HG02870 (cell line): Measurements from ENCODE around the gene LEMD2.

Source experiments
- ATAC-seq: cut with Tn5 transposase; IDR thresholded peaks from one replicate; pipeline ENCODE4 v1.9.1; 2021; ENCODE audit warnings: mild to moderate bottlenecking, moderate library complexity; ENCODE audit not compliant: unreplicated experiment

LEMD2 gene

DNA sequence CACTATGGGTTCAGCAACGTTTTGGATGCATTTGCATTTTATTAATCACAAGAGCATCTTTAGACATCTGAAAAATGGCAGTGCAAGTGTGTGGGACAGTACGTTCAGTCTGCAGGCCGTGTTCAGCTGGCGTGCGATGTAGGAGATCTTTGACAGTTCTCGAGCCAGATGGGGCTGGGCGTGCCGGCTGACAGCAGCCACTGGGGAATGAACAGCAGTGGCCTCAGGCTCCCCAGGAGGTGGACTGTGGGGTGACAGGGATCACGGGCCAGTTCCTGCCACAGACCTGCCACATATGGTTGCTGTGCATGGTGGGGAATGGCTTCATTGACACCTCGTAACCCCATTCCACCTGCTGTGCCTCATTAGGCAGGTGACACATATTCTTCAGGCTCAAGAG lies 31.3 kb upstream of the LEMD2 start:
- no peak for ATAC-seq

DNA sequence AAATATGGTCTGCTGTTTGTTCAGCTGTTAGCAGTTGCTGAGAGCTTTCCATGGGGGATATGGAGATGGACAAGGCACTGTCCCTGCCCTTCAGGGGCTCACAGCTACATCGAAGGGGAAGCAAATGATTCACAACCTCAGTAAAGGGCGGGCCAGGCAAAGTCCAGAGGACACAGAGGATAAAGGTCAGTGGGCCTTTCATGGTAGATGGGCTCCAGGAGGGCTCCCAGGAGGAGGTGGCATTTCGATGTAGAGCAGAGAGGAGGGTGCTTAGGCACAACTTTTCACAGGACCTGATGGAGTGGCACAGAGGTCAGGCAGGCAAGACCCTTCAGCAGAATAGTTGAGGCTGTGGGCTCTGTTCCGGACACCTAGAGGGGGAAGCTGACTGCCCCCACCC lies 30.1 kb upstream of the LEMD2 start:
- ATAC-seq = no peak

- ATAC-seq = no peak
Observed at GRCh38 chr6:33818293-33818692, 29.4 kb upstream of the LEMD2 start.

- ATAC-seq = no peak
Observed at GRCh38 chr6:33817489-33817888, 28.6 kb upstream of the LEMD2 start.

DNA sequence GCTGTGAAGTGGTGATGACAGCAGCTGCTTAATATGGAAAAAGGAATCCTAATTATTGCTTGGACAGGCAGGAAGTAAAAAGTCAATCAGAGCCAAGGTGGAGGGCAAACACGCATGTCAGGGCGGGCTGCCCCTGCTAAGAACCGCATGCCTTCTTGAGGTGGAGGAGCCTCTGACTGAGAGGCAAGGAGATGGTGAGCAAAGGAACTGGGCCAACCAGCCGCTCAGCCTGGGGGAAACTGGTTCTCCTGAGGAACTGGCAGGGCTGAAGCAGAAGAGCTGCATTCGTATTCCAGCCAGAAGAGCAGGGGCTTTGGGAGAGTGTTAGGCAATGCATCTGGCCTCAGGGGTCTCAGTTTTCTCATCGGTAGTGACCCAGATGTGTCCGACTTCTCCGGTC lies 28.0 kb upstream of the LEMD2 start:
- no peak for ATAC-seq

- ATAC-seq = no peak
Observed at GRCh38 chr6:33815854-33816253, 26.9 kb upstream of the LEMD2 start.

DNA sequence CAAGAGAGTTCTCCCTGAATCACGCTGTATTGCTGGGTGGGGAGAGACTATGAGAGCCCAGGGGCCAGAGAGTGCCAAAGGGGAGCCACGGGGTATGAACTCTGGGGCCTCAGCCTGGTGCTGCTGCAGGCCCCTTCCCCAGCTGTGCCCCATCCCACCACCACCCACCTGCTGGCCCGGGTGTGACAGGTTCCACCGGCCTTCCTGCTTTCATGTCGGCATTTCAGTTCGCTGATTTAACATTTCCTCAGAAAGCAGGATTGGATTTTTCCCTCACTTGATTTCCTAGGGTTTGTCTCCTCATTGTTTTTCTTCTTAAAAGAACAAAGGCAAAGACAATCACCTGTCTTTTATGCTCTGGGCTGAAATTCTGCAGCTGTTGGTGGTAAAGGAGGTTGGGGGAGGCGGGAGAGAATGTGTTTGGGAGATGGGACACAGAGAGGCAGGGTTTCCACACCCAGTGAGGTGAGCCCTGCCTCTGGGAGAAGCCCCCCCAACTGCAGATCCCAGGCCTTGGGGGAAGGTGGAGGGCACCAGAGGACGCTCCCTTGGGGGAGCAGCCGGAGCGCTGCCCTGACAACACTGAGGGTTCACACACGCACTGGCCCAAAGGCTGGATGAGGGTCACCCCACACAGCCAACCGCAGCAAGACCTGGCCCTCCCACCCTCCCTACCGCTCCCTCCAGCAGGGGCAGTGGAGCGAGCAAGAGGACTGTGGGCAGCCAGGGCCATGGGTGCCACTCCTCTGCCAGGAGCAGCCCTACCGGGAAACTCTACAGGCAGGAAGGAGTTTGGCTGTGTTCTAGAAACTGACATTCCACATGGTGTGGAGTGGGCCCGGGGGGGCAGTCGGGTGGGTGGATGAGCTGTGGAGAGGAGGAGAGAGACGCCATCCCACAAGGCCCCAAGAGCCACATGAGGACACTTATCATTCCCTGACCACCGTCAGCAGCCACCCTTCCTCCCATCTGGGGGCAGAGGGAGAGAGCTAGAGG lies 25.4 kb upstream of the LEMD2 start:
- ATAC-seq = no peak

GRCh38 chr6:33813246-33813904 lies 24.4 kb upstream of the LEMD2 start:
- no peak for ATAC-seq

DNA sequence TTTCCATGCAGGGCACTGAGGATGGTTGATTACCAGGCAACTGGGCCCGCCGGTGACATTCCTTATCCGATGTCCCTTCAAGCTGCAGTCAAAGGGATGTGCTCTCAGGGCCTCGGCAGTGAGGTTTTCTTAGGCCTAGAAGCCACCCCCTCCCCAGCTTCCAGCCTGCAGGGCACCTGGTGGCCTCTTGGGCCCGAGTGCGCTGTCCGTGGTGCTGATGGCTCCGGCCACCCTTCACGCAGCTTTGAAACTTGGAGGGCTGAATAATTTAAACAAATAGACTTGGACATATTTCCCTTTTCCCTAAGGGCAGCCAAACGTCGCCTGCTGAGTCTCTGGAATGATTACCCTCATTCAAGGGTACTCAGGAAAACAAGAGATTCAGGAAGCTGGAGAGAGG lies 23.7 kb upstream of the LEMD2 start:
- ATAC-seq = no peak

DNA sequence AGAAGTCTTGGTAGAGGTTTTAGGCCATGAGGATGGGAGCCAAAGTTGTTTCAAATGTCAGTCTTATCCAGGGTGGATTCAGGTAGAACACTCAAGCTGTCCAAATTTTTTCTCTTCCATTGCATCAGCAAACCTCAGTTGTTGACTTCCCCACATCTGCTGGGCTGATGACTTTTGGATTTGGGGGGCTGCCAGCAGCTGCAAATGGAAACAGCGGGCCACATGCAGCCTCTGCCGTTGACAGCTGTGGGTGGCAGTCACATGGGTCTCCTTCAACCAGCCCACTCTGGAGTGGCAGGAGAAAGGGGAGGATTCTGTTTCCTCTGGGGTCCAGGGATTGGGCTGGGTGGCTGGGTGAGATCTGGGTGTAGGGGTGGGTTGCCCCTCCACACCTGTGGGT lies 20.7 kb upstream of the LEMD2 start:
- no peak for ATAC-seq

DNA sequence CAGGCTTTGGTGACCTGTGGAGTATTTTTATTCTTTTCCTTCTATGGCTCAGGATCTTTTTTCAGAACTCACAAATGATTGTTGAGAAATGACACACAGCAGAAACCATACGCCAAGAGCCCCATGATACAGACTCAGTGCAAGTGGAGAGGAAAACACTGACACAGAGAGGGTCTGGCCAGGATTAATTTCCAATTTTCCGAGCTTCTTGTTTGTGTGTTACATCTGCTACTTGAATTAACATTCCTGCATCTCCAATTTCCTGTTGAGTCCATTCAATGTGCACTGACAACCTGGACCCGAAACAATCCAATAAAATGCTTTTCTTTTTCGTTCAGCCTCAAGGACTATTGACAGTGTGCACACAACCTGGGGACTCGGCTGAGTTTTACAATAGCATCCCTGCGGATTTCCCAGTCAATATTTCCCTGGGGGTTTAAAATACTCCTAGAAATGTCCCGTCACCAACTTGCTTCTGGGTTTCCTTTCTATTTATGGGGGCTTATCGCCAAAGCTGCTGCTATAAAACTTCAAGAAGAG lies 19.8 kb upstream of the LEMD2 start:
- no peak for ATAC-seq

DNA sequence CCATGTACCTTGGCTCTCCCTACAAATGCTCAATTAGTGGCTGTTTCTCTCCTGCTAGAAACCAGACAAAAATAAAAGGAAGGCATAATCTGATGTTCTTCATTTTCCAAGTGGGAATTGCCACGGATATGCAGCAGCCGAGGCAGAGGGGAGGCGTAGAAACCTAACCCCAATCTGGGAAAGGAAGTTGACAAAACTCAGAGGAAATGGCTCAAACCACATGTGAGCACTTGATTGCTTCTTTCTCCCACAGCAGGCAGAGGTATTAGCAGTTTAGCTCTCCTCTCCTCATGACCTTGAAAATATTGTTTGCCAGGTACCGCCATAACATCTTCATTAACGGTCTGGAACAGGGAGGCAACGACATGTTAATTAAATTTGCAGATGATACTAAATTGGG lies 18.7 kb upstream of the LEMD2 start:
- no peak for ATAC-seq

DNA sequence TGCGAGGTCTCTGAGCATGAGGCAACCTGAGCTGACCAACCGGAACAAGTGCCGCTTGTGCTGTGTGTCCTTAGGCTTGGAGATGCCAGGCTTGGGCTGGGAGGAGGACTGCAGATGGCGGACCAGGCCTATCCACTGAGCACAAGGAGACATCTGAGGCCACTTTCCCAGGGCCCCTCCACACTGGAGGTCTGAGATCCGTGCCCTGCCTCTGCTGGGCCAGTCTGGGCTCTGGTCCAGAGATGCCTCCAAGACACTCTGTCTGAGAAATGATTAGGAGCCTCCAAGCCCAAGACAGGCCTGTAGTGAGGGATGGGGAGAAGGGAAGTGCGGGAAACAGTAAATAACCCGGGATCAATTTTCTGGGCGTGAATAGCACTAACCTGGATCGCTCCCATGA lies 17.9 kb upstream of the LEMD2 start:
- no peak for ATAC-seq

DNA sequence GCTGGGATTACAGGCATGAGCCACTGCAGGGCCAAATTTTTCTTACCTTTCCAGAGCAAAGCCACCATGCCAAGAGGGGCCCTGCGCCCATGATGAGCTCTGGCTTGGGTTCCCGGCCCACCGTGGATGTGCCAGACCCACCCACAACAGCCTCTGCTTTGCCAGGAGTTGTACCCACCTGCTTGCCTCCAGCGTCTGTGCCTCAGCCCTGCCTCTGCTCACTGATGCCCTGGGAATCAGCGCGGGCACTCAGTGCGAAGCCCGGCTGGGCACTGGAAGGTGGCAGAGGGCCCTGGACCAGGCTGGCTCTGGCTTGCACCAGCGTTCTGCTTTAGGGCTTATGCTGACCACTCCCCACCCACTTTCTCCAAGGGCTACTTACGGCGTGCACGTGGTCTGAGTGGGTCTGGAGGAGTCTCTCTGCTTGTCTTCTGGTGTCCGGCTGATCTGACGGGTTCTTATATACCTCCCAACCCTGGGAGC lies 14.7 kb upstream of the LEMD2 start, which contains the start of gene MLN:
MLN (minus strand) TSS at position 433 of the 483 bp plus-strand sequence. CDS start 2,840 bp downstream, outside the sequence.
- no peak for ATAC-seq

GRCh38 chr6:33802186-33802958 lies 13.4 kb upstream of the LEMD2 start:
- ATAC-seq = no peak

DNA sequence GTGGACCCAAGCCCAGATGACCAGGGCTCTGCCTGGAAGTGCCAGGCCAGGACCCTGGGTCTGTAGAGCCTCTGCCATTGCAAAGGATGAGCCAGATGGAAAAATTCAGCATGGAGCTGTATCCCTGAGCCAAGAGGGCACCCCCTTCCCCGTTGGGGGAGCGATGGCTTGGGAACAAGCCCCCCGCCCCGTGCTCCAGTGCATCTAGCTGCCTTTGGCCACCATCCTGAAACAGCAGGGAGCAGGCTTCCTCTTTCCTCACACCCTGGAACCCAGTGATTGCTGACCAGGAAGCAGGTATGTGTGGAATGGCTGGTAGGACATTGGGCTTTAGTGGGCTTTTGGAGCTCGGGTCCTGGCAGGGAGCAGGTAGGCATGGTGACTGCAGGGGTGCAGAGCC lies 12.7 kb upstream of the LEMD2 start:
- no peak for ATAC-seq

GRCh38 chr6:33800248-33800969 lies 11.5 kb upstream of the LEMD2 start:
- no peak for ATAC-seq

- ATAC-seq = no peak
Observed at GRCh38 chr6:33799454-33800113, 10.7 kb upstream of the LEMD2 start.

- no peak for ATAC-seq
Observed at GRCh38 chr6:33798343-33798848, 9.5 kb upstream of the LEMD2 start.
